CD4-positive, alpha-beta T cell treated with Interferon gamma for 1 hour (primary cell): Measurements from ENCODE around the gene SYT9.
A peak's percentile ranks its signal among the peaks of the same experiment; 100 is the strongest.

ENCODE experiments used
- DNase-seq: peaks from one replicate; pipeline ENCODE4 v3.0.0-alpha.2; 2020

SYT9 gene

GRCh38 chr11:7428196-7428595, 176.5 kb downstream of the SYT9 start:
- DNase-seq = no peak

GRCh38 chr11:7430496-7430895, 178.8 kb downstream of the SYT9 start:
- no peak for DNase-seq

- DNase-seq = no peak
These were observed 183.5 kb downstream of the SYT9 start for GRCh38 chr11:7435176-7435575.

- no peak for DNase-seq
These were observed 184.4 kb downstream of the SYT9 start for GRCh38 chr11:7436146-7436545.

- peak; percentile 25 for DNase-seq
These were observed 185.0 kb downstream of the SYT9 start for GRCh38 chr11:7436657-7437056.

- no peak for DNase-seq
These were observed 186.0 kb downstream of the SYT9 start for GRCh38 chr11:7437696-7438095.

GRCh38 chr11:7439746-7440320, 188.1 kb downstream of the SYT9 start:
- DNase-seq = no peak

- peak; percentile 59 for DNase-seq
These were observed 191.0 kb downstream of the SYT9 start for GRCh38 chr11:7442588-7443215.

- no peak for DNase-seq
These were observed 192.6 kb downstream of the SYT9 start for GRCh38 chr11:7444091-7444981.

GRCh38 chr11:7445564-7445963, 193.9 kb downstream of the SYT9 start:
- no peak for DNase-seq

- DNase-seq = no peak
These were observed 196.5 kb downstream of the SYT9 start for GRCh38 chr11:7448201-7448600.

GRCh38 chr11:7449211-7449840, 197.6 kb downstream of the SYT9 start:
- DNase-seq = no peak

GRCh38 chr11:7449841-7450214, 198.1 kb downstream of the SYT9 start:
- no peak for DNase-seq

- DNase-seq = no peak
These were observed 199.1 kb downstream of the SYT9 start for GRCh38 chr11:7450836-7451235.

GRCh38 chr11:7451520-7451919, 199.8 kb downstream of the SYT9 start:
- DNase-seq = no peak

- DNase-seq = no peak
These were observed 200.3 kb downstream of the SYT9 start for GRCh38 chr11:7451952-7452494.

GRCh38 chr11:7454854-7455253, 203.2 kb downstream of the SYT9 start:
- DNase-seq = no peak

- no peak for DNase-seq
These were observed 205.5 kb downstream of the SYT9 start for GRCh38 chr11:7457211-7457610.

GRCh38 chr11:7462706-7463105, 211.0 kb downstream of the SYT9 start:
- no peak for DNase-seq

- no peak for DNase-seq
These were observed 215.9 kb downstream of the SYT9 start for GRCh38 chr11:7467652-7468051.

- no peak for DNase-seq
These were observed 217.7 kb downstream of the SYT9 start for GRCh38 chr11:7469351-7469865.

GRCh38 chr11:7471071-7471470, 219.4 kb downstream of the SYT9 start:
- DNase-seq = no peak

- peak; percentile 22 for DNase-seq
These were observed 222.0 kb downstream of the SYT9 start for GRCh38 chr11:7473717-7474116.
